ENCODE data around the gene PIP5KL1. TPM values are rescaled to one million over a fixed set of nuclear protein-coding genes. Genes with fewer than 3 reads are reported as not detected.

Gene PIP5KL1
- 3.4 and 3.6 TPM in 2 replicates for total RNA-seq
- long read RNA-seq, partial matches to known transcripts: 0 of 1 reads
- long read RNA-seq, other reads (novel, unspliced or antisense): 1 of 1 reads

GRCh38 chr9:127930231-127931091, at the start of gene PIP5KL1:
TSS of gene PIP5KL1 (minus strand) at chr9:127930777. CDS start at chr9:127930752, 25 bp downstream.
- H3K4me1 Mint-ChIP-seq (ENCODE audit: low read depth): peaks cover 5% of the 10 kb centered on the region
- H3K27ac Mint-ChIP-seq: peak within 1 kb of the TSS; percentile 82
- H3K36me3 Mint-ChIP-seq (ENCODE audit: insufficient read depth): peaks cover 2% of the 10 kb centered on the region
- H3K4me3 Mint-ChIP-seq (ENCODE audit: low read depth): peak within 1 kb of the TSS; percentile 65
- H3K9me3 Mint-ChIP-seq (ENCODE audit: low read depth): no peaks in the 10 kb centered on the region
- peak; percentile 28 for TF ChIP-seq CTCF (IDR thresholded peaks at IDR 0.05; ENCODE audit: unreplicated experiment)
- H3K27me3 Mint-ChIP-seq: peaks cover 44% of the 10 kb centered on the region
- DNase-seq (ENCODE audit: low spot score, unreplicated experiment): peak; percentile 75

- Mint-ChIP-seq H3K9me3 (ENCODE audit: low read depth) (no peaks in the 10 kb centered on the region), H3K27me3 (no peaks in the 10 kb centered on the region), H3K4me1 (ENCODE audit: low read depth) (peaks cover 44% of the 10 kb centered on the region), H3K36me3 (ENCODE audit: insufficient read depth) (no peaks in the 10 kb centered on the region), H3K27ac (peak overlapping the region; percentile 96), H3K4me3 (ENCODE audit: low read depth) (peak overlapping the region; percentile 93)
- DNase-seq (ENCODE audit: low spot score, unreplicated experiment): peak; percentile 41
- no peak for TF ChIP-seq CTCF (IDR thresholded peaks at IDR 0.05; ENCODE audit: unreplicated experiment)
Measured at GRCh38 chr9:127980060-127980705, 49.6 kb upstream of the PIP5KL1 start.

GRCh38 chr9:127979333-127980059, 48.9 kb upstream of the PIP5KL1 start:
- DNase-seq (ENCODE audit: low spot score, unreplicated experiment): no peak
- no peaks in the 10 kb centered on the region for H3K9me3 Mint-ChIP-seq (ENCODE audit: low read depth)
- TF ChIP-seq CTCF (IDR thresholded peaks at IDR 0.05; ENCODE audit: unreplicated experiment): no peak
- H3K27me3 Mint-ChIP-seq: no peaks in the 10 kb centered on the region
- peak overlapping the region; percentile 96 for H3K27ac Mint-ChIP-seq
- H3K4me3 Mint-ChIP-seq (ENCODE audit: low read depth): peak overlapping the region; percentile 93
- H3K36me3 Mint-ChIP-seq (ENCODE audit: insufficient read depth): no peaks in the 10 kb centered on the region
- peaks cover 46% of the 10 kb centered on the region for H3K4me1 Mint-ChIP-seq (ENCODE audit: low read depth)

DNA sequence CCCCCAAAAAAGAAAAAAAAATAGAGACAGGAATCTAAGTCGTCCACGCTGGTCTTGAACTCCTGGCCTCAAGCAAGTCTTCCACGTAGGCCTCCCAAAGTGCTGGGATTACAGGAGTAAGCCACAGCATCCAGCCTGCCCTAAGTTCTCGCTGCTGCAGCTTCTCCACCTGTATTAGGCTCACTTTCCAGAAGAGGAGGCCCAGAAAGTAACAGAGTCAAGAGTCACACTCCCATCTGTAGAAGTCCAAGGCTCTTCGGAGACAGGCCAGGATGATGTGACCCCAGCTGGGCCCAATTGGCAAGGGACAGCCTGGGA, 48.4 kb upstream of the PIP5KL1 start:
- H3K4me1 Mint-ChIP-seq (ENCODE audit: low read depth): peaks cover 51% of the 10 kb centered on the region
- no peaks in the 10 kb centered on the region for H3K36me3 Mint-ChIP-seq (ENCODE audit: insufficient read depth)
- H3K27ac Mint-ChIP-seq: peak overlapping the region; percentile 96
- DNase-seq (ENCODE audit: low spot score, unreplicated experiment): no peak
- H3K27me3 Mint-ChIP-seq: no peaks in the 10 kb centered on the region
- no peak for TF ChIP-seq CTCF (IDR thresholded peaks at IDR 0.05; ENCODE audit: unreplicated experiment)
- H3K9me3 Mint-ChIP-seq (ENCODE audit: low read depth): no peaks in the 10 kb centered on the region
- peak overlapping the region; percentile 93 for H3K4me3 Mint-ChIP-seq (ENCODE audit: low read depth)
